Right ventricle myocardium inferior (tissue), 1 donor: ENCODE results near the gene KIAA0232. TPM values are rescaled to one million over a fixed set of nuclear protein-coding genes. Genes with fewer than 3 reads are reported as not detected.
A peak's percentile ranks its signal among the peaks of the same experiment; 100 is the strongest.
"Not testable (repeated sequence)": the region's sequence is repeated elsewhere in the genome, so short reads cannot be mapped to it uniquely, and the experiment has no call there.

ENCODE experiments used
- ATAC-seq: fragments of 200-7000 bp; cut with Tn5 transposase; one replicate; pipeline ENCODE4 v1.9.1; 2020; ENCODE audit warnings: mild to moderate bottlenecking, moderate library complexity
- DNase-seq: peaks from one replicate; pipeline ENCODE4 v3.0.0; 2021; ENCODE audit errors: missing footprints
- intact Hi-C: fragments of 100-400 bp; cut with DNase I; formaldehyde crosslinking; loops from one replicate; pipeline ENCODE4 v1.11.0; 2022
- total RNA-seq: library from RNA; stranded (reverse); fragmentation: NEBNext Ultra II Directional; extraction: Animal tissue kit (Norgen Biotek cat#: 25700); gene quantifications from one replicate; pipeline ENCODE4 v1.2.1, GENCODE V29; 2021
- donor health status: DM: no; HTN: yes; CAD: no; lungs with severe emphysema.

The KIAA0232 gene
- total RNA-seq, 1 donor from 2014 or later: 72.1 TPM

- intact Hi-C loops: no loop called here
- ATAC-seq (peak; percentile 47), DNase-seq (no peak)
Observed at GRCh38 chr4:6829086-6829485, 46.6 kb downstream of the KIAA0232 start.

- intact Hi-C loops: no loop called here
- ATAC-seq: no peak
- no peak for DNase-seq
Observed at GRCh38 chr4:6834867-6835266, 52.3 kb downstream of the KIAA0232 start.

GRCh38 chr4:6835616-6836015, 53.1 kb downstream of the KIAA0232 start:
- intact Hi-C loops, DNase-seq, ATAC-seq: not testable (repeated sequence)

- DNase-seq, intact Hi-C loops, ATAC-seq: not testable (repeated sequence)
Observed at GRCh38 chr4:6837106-6837505, 54.6 kb downstream of the KIAA0232 start.

GRCh38 chr4:6839579-6839978, 57.1 kb downstream of the KIAA0232 start:
- no peak for ATAC-seq
- intact Hi-C loops: no loop called here
- no peak for DNase-seq

- intact Hi-C loops: no loop called here
- peak; percentile 87 for ATAC-seq
Observed at GRCh38 chr4:6840062-6840976, 57.8 kb downstream of the KIAA0232 start.

GRCh38 chr4:6845027-6845426, 62.5 kb downstream of the KIAA0232 start:
- DNase-seq: no peak
- no peak for ATAC-seq
- intact Hi-C loops: no loop called here

More at GRCh38 chr4:6840062-6840976, 57.8 kb downstream of the KIAA0232 start:
- DNase-seq: no peak

- DNase-seq: no peak
- intact Hi-C loops: no loop called here
- ATAC-seq: no peak
Observed at GRCh38 chr4:6845574-6845973, 63.0 kb downstream of the KIAA0232 start.

GRCh38 chr4:6847178-6847577, 64.7 kb downstream of the KIAA0232 start:
- DNase-seq: no peak
- ATAC-seq: peak; percentile 30
- intact Hi-C loops: no loop called here

GRCh38 chr4:6848717-6849305, 66.3 kb downstream of the KIAA0232 start:
- ATAC-seq (no peak), DNase-seq (no peak)
- intact Hi-C loops: no loop called here

- no peak for DNase-seq
- no peak for ATAC-seq
- intact Hi-C loops: no loop called here
Observed at GRCh38 chr4:6849691-6850090, 67.2 kb downstream of the KIAA0232 start.

GRCh38 chr4:6851431-6851830, 68.9 kb downstream of the KIAA0232 start:
- intact Hi-C loops: no loop called here
- DNase-seq (no peak), ATAC-seq (no peak)

GRCh38 chr4:6851962-6852361, 69.4 kb downstream of the KIAA0232 start:
- intact Hi-C loops: no loop called here
- DNase-seq (no peak), ATAC-seq (no peak)

- intact Hi-C loops: no loop called here
- no peak for ATAC-seq
- DNase-seq: no peak
Observed at GRCh38 chr4:6852582-6852981, 70.1 kb downstream of the KIAA0232 start.

- DNase-seq (no peak), ATAC-seq (peak; percentile 35)
- intact Hi-C loops: no loop called here
Observed at GRCh38 chr4:6854098-6854744, 71.7 kb downstream of the KIAA0232 start.

- no peak for DNase-seq
- ATAC-seq: peak; percentile 76
- intact Hi-C loops: loop anchor here (5.0 kb wide), 1 partner anchor 73 kb away; the partner anchor contains the start of gene KIAA0232
Observed at GRCh38 chr4:6855692-6856297, 73.3 kb downstream of the KIAA0232 start.

- ATAC-seq (no peak), DNase-seq (no peak)
- intact Hi-C loops: loop anchor here (5.0 kb wide), 1 partner anchor 74 kb away; the partner anchor contains the start of gene KIAA0232
Observed at GRCh38 chr4:6856391-6856790, 73.9 kb downstream of the KIAA0232 start.

GRCh38 chr4:6857009-6857882, 74.7 kb downstream of the KIAA0232 start:
- peak; percentile 23 for ATAC-seq
- DNase-seq: no peak
- intact Hi-C loops: loop anchor here (5.0 kb wide), 1 partner anchor 75 kb away; the partner anchor contains the start of gene KIAA0232
